ENCODE measurements around the gene LDAH. TPM values are rescaled to one million over a fixed set of nuclear protein-coding genes. Genes with fewer than 3 reads are reported as not detected.

The LDAH gene
- total and polyA plus RNA-seq, 10 of the 15 experiments (the other 5 are each of a cell fraction or from before 2014, with no cell fraction given): 17.9 to 44.7 (median 30.0) TPM

DNA sequence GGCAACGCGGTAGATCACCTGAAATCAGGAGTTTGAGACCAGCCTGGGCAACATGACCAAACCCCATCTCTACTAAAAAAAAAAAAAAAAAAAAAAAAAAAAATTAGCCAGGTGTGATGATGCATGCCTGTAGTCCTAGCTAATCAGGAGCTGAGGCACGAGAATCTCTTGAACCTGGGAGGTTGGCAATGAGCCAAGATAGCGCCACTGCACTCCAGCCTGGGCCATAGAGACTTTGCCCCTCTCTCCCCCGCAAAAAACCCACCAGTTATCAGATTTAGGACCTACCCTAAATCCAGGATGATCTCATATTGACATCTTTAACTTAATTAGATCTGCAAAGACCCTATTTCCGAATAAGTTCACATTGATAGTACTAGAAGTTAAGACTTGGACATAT, 29.2 kb upstream of the LDAH start (continued):
- no peak for TF ChIP-seq RUNX3 (IDR thresholded peaks at IDR 0.05; ENCODE audit: low read length)
- no peak for TF ChIP-seq YBX1 (IDR thresholded peaks at IDR 0.05)

DNA sequence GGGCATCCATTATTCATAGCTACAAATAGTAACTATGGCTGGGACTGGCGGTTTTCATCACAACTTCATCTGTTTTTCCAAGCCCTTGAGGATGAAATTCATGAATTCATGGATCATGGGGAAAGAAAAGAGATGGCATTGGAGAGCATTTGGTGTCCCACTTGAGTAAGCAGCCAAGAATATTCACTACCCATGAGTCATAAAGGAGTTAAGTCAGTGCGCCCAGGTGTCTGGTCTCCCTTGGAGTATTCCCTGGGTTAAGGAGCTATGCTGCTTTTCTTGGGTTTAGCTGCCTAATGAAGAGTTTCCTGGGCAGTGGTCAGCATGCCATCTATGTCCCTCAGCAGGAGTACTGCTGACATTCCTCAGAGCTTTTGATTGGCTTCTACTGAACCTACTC, 21.3 kb upstream of the LDAH start:
- in situ Hi-C loops (cut with MboI) (no loop called here), intact Hi-C loops (cut with micrococcal nuclease; ENCODE audit: unreplicated experiment) (no loop called here)
- H3K4me3 ChIP-seq: no peak overlapping the region
- ChIA-PET RAD21 (ENCODE audit: unreplicated experiment) (no interaction called here), CTCF (no interaction called here), POLR2A (no interaction called here), SMC1A (ENCODE audit: uncharacterized antibody, unreplicated experiment) (no interaction called here)
- 0% methylated on average over 2 of the region's 2 CpGs for WGBS (ENCODE audit: insufficient coverage, insufficient replicate concordance, low lambda C conversion rate, missing lambda C conversion rate)
- no peaks in the 10 kb centered on the region for H3K9me3 ChIP-seq (replicated peaks; ENCODE audit: control insufficient read depth, insufficient read depth, low read length)
- no peaks in the 10 kb centered on the region for H3K4me1 ChIP-seq (ENCODE audit: control insufficient read depth, insufficient read depth, low read length)
- no peaks in the 10 kb centered on the region for H3K36me3 ChIP-seq (ENCODE audit: control insufficient read depth in 2 of 2, insufficient read depth in 2 of 2, low read length in 1 of 2)
- ATAC-seq: no peak
- no peaks in the 10 kb centered on the region for H3K79me2 ChIP-seq (ENCODE audit: control insufficient read depth, insufficient read depth, low read length)
- H4K20me1 ChIP-seq (ENCODE audit: control insufficient read depth, insufficient read depth): no peaks in the 10 kb centered on the region
- no peak overlapping the region for H3K9ac ChIP-seq (ENCODE audit: control insufficient read depth, insufficient read depth, low read length)
- no peak overlapping the region for H3K4me2 ChIP-seq (ENCODE audit: control insufficient read depth, insufficient read depth)
- H3K27me3 ChIP-seq (replicated peaks in 1 of 2; ENCODE audit: control insufficient read depth in 2 of 2, insufficient read depth in 2 of 2, low read length in 1 of 2): no peaks in the 10 kb centered on the region
- no peak for FAIRE-seq
- no peak for DNase-seq (ENCODE audit: low read depth, low spot score)
- no TSS peak for BruUV-seq (replicated peaks)
- no peak overlapping the region for H2AFZ ChIP-seq (ENCODE audit: control insufficient read depth, low read depth, low read length)
- no peak overlapping the region for H3K27ac ChIP-seq (ENCODE audit: control insufficient read depth, insufficient read depth)
- TF ChIP-seq TARDBP (IDR thresholded peaks at IDR 0.05; ENCODE audit: borderline replicate concordance) (no peak), POLR2A (IDR thresholded peaks at IDR 0.05; ENCODE audit: low read depth, low read length) (no peak), CREB1 (IDR thresholded peaks at IDR 0.05; ENCODE audit: low read depth) (no peak), ATF7 (IDR thresholded peaks at IDR 0.05; ENCODE audit: low read depth) (no peak), FOS (IDR thresholded peaks at IDR 0.05; ENCODE audit: borderline replicate concordance, extremely low read depth, insufficient read length) (no peak), ETV6 (conservative IDR thresholded peaks at IDR 0.05 in 1 of 2, IDR thresholded peaks at IDR 0.05 in 1 of 2; ENCODE audit: borderline replicate concordance in 1 of 2, low read depth in 1 of 2) (no peak), EED (IDR thresholded peaks at IDR 0.05; ENCODE audit: low read depth) (no peak), TCF3 (IDR thresholded peaks at IDR 0.05; ENCODE audit: borderline replicate concordance, insufficient read depth, low read depth, low read length) (no peak), RELA (IDR thresholded peaks at IDR 0.05; ENCODE audit: borderline replicate concordance, partially characterized antibody) (no peak), CHD1 (IDR thresholded peaks at IDR 0.05; ENCODE audit: low read depth, low read length) (no peak), KLF5 (IDR thresholded peaks at IDR 0.05; ENCODE audit: partially characterized antibody) (no peak), RAD51 (IDR thresholded peaks at IDR 0.05) (no peak)
- TF ChIP-seq, protein P1, sequence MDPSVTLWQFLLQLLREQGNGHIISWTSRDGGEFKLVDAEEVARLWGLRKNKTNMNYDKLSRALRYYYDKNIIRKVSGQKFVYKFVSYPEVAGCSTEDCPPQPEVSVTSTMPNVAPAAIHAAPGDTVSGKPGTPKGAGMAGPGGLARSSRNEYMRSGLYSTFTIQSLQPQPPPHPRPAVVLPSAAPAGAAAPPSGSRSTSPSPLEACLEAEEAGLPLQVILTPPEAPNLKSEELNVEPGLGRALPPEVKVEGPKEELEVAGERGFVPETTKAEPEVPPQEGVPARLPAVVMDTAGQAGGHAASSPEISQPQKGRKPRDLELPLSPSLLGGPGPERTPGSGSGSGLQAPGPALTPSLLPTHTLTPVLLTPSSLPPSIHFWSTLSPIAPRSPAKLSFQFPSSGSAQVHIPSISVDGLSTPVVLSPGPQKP (IDR thresholded peaks at IDR 0.05; ENCODE audit: low read depth, low read length): no peak
- TF ChIP-seq, protein P2, sequence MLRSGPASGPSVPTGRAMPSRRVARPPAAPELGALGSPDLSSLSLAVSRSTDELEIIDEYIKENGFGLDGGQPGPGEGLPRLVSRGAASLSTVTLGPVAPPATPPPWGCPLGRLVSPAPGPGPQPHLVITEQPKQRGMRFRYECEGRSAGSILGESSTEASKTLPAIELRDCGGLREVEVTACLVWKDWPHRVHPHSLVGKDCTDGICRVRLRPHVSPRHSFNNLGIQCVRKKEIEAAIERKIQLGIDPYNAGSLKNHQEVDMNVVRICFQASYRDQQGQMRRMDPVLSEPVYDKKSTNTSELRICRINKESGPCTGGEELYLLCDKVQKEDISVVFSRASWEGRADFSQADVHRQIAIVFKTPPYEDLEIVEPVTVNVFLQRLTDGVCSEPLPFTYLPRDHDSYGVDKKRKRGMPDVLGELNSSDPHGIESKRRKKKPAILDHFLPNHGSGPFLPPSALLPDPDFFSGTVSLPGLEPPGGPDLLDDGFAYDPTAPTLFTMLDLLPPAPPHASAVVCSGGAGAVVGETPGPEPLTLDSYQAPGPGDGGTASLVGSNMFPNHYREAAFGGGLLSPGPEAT (IDR thresholded peaks at IDR 0.05; ENCODE audit: low read depth): no peak
- TF ChIP-seq, protein P3, sequence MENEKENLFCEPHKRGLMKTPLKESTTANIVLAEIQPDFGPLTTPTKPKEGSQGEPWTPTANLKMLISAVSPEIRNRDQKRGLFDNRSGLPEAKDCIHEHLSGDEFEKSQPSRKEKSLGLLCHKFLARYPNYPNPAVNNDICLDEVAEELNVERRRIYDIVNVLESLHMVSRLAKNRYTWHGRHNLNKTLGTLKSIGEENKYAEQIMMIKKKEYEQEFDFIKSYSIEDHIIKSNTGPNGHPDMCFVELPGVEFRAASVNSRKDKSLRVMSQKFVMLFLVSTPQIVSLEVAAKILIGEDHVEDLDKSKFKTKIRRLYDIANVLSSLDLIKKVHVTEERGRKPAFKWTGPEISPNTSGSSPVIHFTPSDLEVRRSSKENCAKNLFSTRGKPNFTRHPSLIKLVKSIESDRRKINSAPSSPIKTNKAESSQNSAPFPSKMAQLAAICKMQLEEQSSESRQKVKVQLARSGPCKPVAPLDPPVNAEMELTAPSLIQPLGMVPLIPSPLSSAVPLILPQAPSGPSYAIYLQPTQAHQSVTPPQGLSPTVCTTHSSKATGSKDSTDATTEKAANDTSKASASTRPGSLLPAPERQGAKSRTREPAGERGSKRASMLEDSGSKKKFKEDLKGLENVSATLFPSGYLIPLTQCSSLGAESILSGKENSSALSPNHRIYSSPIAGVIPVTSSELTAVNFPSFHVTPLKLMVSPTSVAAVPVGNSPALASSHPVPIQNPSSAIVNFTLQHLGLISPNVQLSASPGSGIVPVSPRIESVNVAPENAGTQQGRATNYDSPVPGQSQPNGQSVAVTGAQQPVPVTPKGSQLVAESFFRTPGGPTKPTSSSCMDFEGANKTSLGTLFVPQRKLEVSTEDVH (IDR thresholded peaks at IDR 0.05; ENCODE audit: low read depth, partially characterized antibody): no peak
- TF ChIP-seq, protein P4, sequence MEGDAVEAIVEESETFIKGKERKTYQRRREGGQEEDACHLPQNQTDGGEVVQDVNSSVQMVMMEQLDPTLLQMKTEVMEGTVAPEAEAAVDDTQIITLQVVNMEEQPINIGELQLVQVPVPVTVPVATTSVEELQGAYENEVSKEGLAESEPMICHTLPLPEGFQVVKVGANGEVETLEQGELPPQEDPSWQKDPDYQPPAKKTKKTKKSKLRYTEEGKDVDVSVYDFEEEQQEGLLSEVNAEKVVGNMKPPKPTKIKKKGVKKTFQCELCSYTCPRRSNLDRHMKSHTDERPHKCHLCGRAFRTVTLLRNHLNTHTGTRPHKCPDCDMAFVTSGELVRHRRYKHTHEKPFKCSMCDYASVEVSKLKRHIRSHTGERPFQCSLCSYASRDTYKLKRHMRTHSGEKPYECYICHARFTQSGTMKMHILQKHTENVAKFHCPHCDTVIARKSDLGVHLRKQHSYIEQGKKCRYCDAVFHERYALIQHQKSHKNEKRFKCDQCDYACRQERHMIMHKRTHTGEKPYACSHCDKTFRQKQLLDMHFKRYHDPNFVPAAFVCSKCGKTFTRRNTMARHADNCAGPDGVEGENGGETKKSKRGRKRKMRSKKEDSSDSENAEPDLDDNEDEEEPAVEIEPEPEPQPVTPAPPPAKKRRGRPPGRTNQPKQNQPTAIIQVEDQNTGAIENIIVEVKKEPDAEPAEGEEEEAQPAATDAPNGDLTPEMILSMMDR (IDR thresholded peaks at IDR 0.05 in 2 of 3, conservative IDR thresholded peaks at IDR 0.05 in 1 of 3; ENCODE audit: control insufficient read depth in 2 of 3, extremely low read depth in 1 of 3, insufficient read depth in 1 of 3, low read depth in 3 of 3, low read length in 3 of 3): no peak

Measured in GM12878 (cell line).